A549 (cell line): Measurements from ENCODE around the gene CDH18.

ENCODE experiments used
- BHLHE40 ChIP-seq: IDR thresholded peaks from 2 replicates; pipeline ENCODE4 v1.6.1; 2012; ENCODE audit warnings: low read depth, low read length, inconsistent platforms
- HDAC2 ChIP-seq: fragments of 200-600 bp; sonication (generic); IDR thresholded peaks from 2 replicates; pipeline ENCODE4 v1.6.1; 2016
- POLR2A ChIP-seq: IDR thresholded peaks from 2 replicates; pipeline ENCODE4 v1.6.1; 2012; ENCODE audit warnings: mild to moderate bottlenecking, low read length
- RAD21 ChIP-seq, 2 experiments: fragments of >200 bp in 1 of 2; sonication (Bioruptor Twin) in 1 of 2; formaldehyde crosslinking in 1 of 2; IDR thresholded peaks in 1 of 2; conservative IDR thresholded peaks in 1 of 2; 2 replicates in 1 of 2; 3 replicates in 1 of 2; pipeline ENCODE4 v1.6.1; 2012 to 2018; ENCODE audit warnings: inconsistent platforms in 1 of 2
- RFX5 ChIP-seq: fragments of 450-650 bp; IDR thresholded peaks from 2 replicates; pipeline ENCODE4 v1.7.1; 2014; ENCODE audit warnings: antibody characterized with exemption, mild to moderate bottlenecking, moderate library complexity
- ZFP36 ChIP-seq: fragments of 450-650 bp; IDR thresholded peaks from 2 replicates; pipeline ENCODE4 v1.6.1; 2014; ENCODE audit warnings: borderline replicate concordance; ENCODE audit not compliant: partially characterized antibody
- TF ChIP-seq, protein P1 (sequence below): fragments of >200 bp; sonication (Bioruptor Twin); formaldehyde crosslinking; IDR thresholded peaks from 3 replicates; pipeline ENCODE4 v1.5.1; 2016
- TF ChIP-seq, protein P2 (sequence below): fragments of 150-350 bp; IDR thresholded peaks from 2 replicates; pipeline ENCODE4 v1.6.1; 2014; ENCODE audit warnings: low read depth, mild to moderate bottlenecking, low read length
- TF ChIP-seq, protein P3 (sequence below): fragments of 200-600 bp; sonication (generic); IDR thresholded peaks from 2 replicates; pipeline ENCODE4 v1.6.1; 2016; ENCODE audit warnings: antibody characterized with exemption, mild to moderate bottlenecking, moderate library complexity

DNA sequence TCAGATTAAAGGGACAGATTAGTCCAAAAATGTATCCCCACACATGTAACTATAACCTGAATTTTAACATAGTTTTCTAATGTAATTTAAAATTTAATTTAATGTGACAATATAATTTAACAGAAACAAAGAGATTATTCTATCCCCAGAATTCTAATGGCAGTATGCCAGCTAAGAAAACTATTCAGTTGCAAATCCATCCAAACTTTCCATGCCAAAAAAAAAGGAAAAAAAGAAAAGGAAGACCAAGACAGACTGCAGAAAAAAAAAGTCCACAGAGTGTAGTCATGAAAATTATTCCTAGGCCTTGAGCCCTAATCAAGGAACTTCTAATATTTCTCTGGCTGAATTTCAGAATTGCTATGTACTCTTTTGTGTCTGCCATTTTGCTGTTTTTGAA is 217.6 kb downstream of the CDH18 start:
- TF ChIP-seq HDAC2 (no peak), BHLHE40 (no peak), POLR2A (no peak), RAD21 (conservative IDR thresholded peaks at IDR 0.05 in 1 of 2, IDR thresholded peaks at IDR 0.05 in 1 of 2) (no peak), RFX5 (no peak), ZFP36 (no peak)
- TF ChIP-seq, protein P1, sequence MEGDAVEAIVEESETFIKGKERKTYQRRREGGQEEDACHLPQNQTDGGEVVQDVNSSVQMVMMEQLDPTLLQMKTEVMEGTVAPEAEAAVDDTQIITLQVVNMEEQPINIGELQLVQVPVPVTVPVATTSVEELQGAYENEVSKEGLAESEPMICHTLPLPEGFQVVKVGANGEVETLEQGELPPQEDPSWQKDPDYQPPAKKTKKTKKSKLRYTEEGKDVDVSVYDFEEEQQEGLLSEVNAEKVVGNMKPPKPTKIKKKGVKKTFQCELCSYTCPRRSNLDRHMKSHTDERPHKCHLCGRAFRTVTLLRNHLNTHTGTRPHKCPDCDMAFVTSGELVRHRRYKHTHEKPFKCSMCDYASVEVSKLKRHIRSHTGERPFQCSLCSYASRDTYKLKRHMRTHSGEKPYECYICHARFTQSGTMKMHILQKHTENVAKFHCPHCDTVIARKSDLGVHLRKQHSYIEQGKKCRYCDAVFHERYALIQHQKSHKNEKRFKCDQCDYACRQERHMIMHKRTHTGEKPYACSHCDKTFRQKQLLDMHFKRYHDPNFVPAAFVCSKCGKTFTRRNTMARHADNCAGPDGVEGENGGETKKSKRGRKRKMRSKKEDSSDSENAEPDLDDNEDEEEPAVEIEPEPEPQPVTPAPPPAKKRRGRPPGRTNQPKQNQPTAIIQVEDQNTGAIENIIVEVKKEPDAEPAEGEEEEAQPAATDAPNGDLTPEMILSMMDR: no peak
- TF ChIP-seq, protein P2, sequence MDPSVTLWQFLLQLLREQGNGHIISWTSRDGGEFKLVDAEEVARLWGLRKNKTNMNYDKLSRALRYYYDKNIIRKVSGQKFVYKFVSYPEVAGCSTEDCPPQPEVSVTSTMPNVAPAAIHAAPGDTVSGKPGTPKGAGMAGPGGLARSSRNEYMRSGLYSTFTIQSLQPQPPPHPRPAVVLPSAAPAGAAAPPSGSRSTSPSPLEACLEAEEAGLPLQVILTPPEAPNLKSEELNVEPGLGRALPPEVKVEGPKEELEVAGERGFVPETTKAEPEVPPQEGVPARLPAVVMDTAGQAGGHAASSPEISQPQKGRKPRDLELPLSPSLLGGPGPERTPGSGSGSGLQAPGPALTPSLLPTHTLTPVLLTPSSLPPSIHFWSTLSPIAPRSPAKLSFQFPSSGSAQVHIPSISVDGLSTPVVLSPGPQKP: no peak
- TF ChIP-seq, protein P3, sequence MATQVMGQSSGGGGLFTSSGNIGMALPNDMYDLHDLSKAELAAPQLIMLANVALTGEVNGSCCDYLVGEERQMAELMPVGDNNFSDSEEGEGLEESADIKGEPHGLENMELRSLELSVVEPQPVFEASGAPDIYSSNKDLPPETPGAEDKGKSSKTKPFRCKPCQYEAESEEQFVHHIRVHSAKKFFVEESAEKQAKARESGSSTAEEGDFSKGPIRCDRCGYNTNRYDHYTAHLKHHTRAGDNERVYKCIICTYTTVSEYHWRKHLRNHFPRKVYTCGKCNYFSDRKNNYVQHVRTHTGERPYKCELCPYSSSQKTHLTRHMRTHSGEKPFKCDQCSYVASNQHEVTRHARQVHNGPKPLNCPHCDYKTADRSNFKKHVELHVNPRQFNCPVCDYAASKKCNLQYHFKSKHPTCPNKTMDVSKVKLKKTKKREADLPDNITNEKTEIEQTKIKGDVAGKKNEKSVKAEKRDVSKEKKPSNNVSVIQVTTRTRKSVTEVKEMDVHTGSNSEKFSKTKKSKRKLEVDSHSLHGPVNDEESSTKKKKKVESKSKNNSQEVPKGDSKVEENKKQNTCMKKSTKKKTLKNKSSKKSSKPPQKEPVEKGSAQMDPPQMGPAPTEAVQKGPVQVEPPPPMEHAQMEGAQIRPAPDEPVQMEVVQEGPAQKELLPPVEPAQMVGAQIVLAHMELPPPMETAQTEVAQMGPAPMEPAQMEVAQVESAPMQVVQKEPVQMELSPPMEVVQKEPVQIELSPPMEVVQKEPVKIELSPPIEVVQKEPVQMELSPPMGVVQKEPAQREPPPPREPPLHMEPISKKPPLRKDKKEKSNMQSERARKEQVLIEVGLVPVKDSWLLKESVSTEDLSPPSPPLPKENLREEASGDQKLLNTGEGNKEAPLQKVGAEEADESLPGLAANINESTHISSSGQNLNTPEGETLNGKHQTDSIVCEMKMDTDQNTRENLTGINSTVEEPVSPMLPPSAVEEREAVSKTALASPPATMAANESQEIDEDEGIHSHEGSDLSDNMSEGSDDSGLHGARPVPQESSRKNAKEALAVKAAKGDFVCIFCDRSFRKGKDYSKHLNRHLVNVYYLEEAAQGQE: no peak
